OCI-LY1 (cell line): ENCODE measurements around the gene TPSD1.
"Not testable (repeated sequence)": the region's sequence is repeated elsewhere in the genome, so short reads cannot be mapped to it uniquely, and the experiment has no call there.

Source experiments
- CTCF ChIP-seq: fragments of 200-600 bp; sonication (generic), shearing (Covaris generic); IDR thresholded peaks from 2 replicates; pipeline ENCODE4 v1.5.1; 2017; ENCODE audit warnings: mild to moderate bottlenecking, antibody characterized with exemption, low read length, moderate library complexity, mixed read lengths
- EZH2 ChIP-seq: fragments of 200-600 bp; sonication (generic), shearing (Covaris generic); IDR thresholded peaks from 2 replicates; pipeline ENCODE4 v1.8.0; 2017; ENCODE audit warnings: borderline replicate concordance, mixed run types, mild to moderate bottlenecking, antibody characterized with exemption, low read length, moderate library complexity, mixed read lengths

GRCh38 chr16:1253701-1254364 lies 2.0 kb upstream of the TPSD1 start:
- TF ChIP-seq CTCF, EZH2: not testable (repeated sequence)
